22Rv1 (cell line): ENCODE results near the gene NDUFA1.
"Not testable (repeated sequence)": the region's sequence is repeated elsewhere in the genome, so short reads cannot be mapped to it uniquely, and the experiment has no call there.

ENCODE experiments used
- H3K27ac ChIP-seq: fragments of 450-650 bp; 2 replicates; pipeline ENCODE4 v1.5.1; 2017
- CTCF ChIP-seq: fragments of 450-650 bp; IDR thresholded peaks from 2 replicates; pipeline ENCODE4 v1.5.1; 2017; ENCODE audit warnings: mild to moderate bottlenecking
- ZFX ChIP-seq: fragments of 450-650 bp; IDR thresholded peaks from 2 replicates; pipeline ENCODE4 v1.6.1; 2017; ENCODE audit warnings: antibody characterized with exemption, borderline replicate concordance

Gene NDUFA1

GRCh38 chrX:119887721-119888425 lies 16.2 kb downstream of the NDUFA1 start:
- TF ChIP-seq CTCF (peak; percentile 65), ZFX (no peak)

DNA sequence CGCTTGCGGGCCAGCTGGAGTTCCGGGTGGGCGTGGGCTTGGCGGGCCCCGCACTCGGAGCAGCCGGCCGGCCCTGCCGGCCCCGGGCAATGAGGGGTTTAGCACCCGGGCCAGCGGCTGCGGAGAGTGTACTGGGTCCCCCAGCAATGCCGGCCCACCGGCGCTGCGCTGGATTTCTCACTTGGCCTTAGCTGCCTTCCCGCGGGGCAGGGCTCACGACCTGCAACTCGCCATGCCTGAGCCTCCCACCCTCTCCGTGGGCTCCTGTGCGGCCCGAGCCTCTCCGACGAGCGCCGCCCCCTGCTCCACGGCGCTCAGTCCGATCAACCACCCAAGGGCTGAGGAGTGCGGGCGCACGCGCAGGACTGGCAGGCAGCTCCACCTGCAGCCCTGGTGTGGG lies 19.0 kb downstream of the NDUFA1 start:
- not testable (repeated sequence) for H3K27ac ChIP-seq

More at GRCh38 chrX:119887721-119888425, 16.2 kb downstream of the NDUFA1 start:
- H3K27ac ChIP-seq = no peak overlapping the region

GRCh38 chrX:119891961-119892692 lies 20.5 kb downstream of the NDUFA1 start:
- not testable (repeated sequence) for H3K27ac ChIP-seq

GRCh38 chrX:119895843-119896326 lies 24.3 kb downstream of the NDUFA1 start, which contains the start of gene AKAP14:
TSS of gene AKAP14 (plus strand) at chrX:119895893. CDS start at chrX:119903224, 7,331 bp downstream.
- H3K27ac ChIP-seq = no peak within 1 kb of the TSS
- no peak for TF ChIP-seq CTCF
- TF ChIP-seq ZFX = no peak

DNA sequence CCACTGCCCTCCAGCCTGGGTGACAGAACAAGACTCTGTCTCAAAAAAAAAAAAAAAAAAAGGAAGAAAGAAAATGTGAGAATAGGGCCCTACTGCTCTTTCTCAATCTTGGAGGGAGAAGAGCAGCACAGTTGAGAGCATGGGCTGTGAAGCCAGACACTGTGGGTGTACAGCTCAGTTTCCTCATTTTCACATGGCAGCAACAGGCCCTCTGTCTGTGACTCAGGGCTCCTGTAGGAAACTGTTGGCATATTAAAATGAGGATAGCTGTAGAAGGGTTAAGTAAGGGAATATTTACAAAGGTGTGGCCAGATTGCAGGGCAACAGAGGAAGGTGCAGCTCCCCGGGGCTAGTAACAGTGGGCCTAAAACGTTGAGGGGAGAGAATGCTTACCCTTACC lies 27.5 kb downstream of the NDUFA1 start:
- no peak for TF ChIP-seq ZFX
- TF ChIP-seq CTCF = no peak
- no peak overlapping the region for H3K27ac ChIP-seq

DNA sequence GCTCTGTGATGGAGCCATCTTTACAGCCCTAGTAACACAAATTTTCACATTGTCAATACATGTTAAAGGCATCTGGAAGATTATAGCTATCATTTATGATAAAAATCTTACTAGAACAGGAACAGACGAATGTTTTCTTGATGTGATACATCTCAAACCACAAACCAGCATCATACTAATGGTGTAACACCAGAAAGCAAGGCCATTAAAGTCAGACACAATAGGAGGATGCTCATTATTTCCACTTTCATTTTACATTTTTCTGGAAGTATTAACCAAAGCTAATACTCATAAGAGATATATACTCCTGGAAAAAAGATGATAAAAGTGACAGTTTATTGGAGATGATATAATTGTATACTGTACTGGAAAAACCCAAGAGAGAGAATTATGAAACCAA lies 29.3 kb downstream of the NDUFA1 start:
- TF ChIP-seq ZFX (no peak), CTCF (no peak)

DNA sequence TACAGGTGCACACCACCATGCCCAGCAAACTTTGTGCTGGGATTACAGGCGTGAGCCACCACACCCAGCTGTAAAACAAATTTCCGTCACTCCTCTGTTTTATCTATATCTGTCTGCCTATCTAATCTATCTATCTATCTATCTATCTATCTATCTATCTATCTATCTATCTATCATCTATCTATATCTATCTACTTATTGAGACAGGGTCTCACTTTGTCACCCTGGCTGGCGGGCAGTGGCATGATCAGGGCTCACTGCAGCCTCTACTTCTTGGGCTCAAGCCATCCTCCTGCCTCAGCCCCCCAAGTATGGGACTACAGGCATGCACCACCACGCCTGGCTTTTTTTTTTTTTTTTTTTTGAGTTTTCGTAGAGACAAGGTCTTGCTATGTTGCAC lies 44.7 kb downstream of the NDUFA1 start:
- TF ChIP-seq CTCF (no peak), ZFX (no peak)
- no peak overlapping the region for H3K27ac ChIP-seq

More for the DNA sequence above, 29.3 kb downstream of the NDUFA1 start:
- no peak overlapping the region for H3K27ac ChIP-seq

GRCh38 chrX:119917877-119918276 lies 46.2 kb downstream of the NDUFA1 start:
- no peak overlapping the region for H3K27ac ChIP-seq
- TF ChIP-seq ZFX (no peak), CTCF (no peak)
